ENCODE data around the gene AOAH. TPM values are rescaled to one million over a fixed set of nuclear protein-coding genes. Genes with fewer than 3 reads are reported as not detected.

Gene AOAH, protein sequence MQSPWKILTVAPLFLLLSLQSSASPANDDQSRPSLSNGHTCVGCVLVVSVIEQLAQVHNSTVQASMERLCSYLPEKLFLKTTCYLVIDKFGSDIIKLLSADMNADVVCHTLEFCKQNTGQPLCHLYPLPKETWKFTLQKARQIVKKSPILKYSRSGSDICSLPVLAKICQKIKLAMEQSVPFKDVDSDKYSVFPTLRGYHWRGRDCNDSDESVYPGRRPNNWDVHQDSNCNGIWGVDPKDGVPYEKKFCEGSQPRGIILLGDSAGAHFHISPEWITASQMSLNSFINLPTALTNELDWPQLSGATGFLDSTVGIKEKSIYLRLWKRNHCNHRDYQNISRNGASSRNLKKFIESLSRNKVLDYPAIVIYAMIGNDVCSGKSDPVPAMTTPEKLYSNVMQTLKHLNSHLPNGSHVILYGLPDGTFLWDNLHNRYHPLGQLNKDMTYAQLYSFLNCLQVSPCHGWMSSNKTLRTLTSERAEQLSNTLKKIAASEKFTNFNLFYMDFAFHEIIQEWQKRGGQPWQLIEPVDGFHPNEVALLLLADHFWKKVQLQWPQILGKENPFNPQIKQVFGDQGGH
- polyA plus RNA-seq (ENCODE audit: insufficient read length in 4 of 4), result 1 to 10 TPM; 2.4 to 3.4 (median 2.8) TPM

DNA sequence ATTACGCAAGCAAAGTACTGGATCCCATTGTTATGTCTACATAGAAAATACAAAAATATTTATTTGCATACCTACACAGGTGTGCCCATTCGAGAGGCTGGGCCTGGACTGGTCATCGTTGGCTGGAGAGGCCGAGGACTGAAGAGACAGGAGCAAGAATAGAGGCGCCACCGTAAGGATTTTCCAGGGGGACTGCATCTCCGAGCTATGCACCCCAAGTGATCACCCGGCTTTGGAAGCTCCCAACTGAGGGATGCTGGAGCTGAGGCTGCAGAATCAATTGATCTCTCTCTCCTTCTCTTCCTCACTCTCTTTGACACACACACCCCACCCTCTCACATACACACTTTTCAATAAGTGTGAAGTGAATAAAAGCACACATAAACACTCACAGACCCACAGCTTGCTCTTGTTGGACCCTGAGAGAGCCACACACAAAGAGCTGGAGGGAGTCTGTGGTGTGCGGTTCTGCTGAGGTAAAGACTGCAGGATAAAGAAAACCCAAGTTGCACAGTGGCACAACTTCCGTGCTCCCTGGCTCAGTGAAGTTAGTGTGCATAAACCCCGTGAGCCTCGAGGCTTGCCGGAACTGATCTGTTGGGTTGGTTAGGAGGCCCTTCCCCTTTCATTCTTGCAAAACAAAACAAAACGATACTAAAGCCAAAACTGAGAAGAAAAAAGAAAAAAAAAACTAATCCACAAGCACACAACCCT lies at the start of gene AOAH:
AOAH (minus strand) TSS at position 544 of the 714 bp plus-strand sequence; CDS start at position 198, 346 bp downstream.
- no peak for DNase-seq (ENCODE audit: low read depth in 4 of 4, low spot score in 3 of 4)

DNA sequence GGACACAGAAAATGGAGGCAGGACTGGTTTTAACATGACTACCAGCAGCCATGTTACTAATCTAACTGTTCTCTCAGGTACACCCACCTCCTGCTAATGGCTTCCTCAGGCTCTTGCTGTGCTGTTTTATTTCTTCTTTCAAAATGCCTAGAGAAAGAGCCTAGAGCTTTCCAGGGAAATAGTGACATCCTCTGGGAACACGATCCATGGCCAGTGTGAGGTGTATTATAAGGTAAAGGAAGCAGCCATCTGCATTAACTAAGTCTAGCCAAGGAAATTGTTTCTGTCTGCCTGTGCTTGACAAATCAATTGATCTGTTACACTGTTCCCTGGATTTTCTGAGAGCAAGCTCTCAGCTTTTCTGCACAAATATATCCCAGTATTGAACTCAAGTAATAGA lies 42.2 kb upstream of the AOAH start:
- no peak for DNase-seq (ENCODE audit: low read depth in 4 of 4, low spot score in 3 of 4)

DNA sequence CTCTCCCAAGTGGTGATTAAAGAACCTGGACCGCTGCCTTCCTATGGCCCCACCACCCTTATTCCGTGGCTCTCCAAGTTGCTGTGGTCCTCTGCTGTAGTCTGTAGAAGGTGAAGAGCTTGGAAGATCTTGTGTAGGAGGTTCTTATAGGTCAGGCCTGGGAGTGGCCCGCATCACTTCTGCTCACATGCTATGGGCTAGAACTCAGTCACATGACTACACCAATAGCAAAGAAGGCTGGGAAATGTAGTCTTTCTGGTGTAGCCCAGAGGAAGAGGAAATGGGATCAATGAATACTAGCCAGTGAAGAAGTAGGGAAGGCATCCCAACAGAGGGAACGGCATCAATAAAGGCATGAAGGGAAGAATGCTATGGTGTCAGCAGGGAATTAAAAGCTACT lies 41.3 kb upstream of the AOAH start:
- DNase-seq (ENCODE audit: low read depth in 4 of 4, low spot score in 3 of 4), result no peak

DNA sequence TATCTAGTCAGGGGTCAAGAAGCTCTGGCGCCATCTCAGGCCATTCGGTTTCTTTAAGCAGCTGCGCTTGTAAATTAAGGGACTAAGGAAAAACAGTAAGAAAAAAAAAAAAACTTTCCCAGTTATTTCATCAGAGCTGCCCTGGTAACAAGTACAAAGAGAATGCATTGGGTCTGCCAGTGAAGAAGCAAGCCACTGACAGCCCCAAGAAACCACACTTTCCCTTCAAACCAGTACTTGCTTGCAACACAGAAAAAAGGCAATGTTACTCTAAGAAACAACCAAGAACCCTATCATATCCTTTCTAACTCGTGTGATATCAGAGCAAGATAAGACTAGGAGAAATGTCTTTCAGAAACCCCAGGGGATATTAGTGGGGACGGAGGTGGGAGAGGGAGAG lies 40.6 kb upstream of the AOAH start:
- DNase-seq (ENCODE audit: low read depth in 4 of 4, low spot score in 3 of 4), result no peak

DNA sequence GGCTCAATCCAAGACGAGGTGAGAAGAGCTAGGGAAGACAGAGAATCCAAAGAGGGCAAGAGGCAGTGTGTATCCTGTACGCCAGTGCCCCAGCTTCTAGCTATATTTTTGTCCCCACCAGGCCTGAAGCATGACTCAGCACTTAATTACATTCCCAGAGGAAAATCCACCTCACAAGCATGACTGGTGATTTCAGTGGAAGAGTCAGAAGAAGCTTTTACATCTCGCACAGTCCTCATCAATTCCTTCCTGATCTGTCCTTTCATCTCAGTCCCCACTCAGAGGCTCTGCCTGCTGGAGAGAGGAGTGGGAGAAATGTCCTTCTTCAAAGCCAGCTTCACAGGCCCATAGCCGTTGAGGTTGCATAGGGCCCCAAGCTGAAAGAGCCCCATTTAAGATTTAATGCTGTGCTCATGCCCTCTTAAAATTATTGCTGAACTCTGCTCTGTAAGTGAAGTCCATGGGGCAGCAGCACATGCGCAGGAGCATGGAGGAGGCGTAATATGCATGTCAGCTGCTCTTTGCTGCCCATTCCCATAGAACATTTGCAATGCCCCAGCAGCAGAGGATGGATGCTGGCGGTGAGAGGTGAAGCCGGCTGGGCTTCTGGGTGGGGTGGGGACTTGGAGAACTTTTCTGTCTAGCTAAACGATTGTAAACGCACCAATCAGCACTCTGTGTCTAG lies 39.0 kb upstream of the AOAH start:
- DNase-seq (ENCODE audit: low read depth in 4 of 4, low spot score in 3 of 4), result no peak

DNA sequence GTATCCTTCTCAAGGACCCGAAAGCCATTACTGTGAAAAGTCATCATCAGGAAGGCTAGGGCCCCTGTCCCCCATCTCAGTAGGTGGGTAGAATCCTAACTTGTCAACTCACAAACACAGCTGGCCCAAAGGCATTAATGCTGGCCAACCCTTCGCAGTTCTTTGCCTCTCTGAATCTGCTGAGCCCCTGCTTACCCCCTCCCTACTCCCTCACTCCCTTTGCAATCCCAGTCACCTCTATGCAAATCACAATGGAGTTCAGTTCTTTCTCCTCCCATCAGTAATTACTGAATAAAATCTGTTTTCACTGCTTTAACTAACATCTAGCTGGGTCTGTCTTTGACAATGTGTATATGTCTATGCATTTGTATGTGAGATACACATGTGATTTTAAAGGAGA lies 38.1 kb upstream of the AOAH start:
- no peak for DNase-seq (ENCODE audit: low read depth in 4 of 4, low spot score in 3 of 4)

DNA sequence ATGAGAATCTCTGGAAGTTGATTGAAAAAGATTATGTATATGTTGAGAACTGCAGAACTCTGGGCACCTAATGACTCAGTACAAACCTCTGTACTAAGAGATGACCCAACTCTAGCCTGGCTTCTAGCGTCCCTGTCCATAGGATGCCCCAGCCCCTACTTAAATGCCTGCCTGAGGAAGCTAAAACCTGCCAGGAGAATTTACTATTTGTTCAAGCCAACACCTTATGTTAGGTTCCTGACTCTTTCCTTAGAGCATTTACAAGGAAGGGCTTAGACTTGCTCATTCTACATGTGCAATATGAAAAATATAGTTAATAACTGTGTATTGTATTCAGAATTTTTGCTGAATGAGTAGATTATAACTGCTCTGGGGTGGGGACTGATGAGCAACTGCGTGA lies 37.5 kb upstream of the AOAH start:
- no peak for DNase-seq (ENCODE audit: low read depth in 4 of 4, low spot score in 3 of 4)

DNA sequence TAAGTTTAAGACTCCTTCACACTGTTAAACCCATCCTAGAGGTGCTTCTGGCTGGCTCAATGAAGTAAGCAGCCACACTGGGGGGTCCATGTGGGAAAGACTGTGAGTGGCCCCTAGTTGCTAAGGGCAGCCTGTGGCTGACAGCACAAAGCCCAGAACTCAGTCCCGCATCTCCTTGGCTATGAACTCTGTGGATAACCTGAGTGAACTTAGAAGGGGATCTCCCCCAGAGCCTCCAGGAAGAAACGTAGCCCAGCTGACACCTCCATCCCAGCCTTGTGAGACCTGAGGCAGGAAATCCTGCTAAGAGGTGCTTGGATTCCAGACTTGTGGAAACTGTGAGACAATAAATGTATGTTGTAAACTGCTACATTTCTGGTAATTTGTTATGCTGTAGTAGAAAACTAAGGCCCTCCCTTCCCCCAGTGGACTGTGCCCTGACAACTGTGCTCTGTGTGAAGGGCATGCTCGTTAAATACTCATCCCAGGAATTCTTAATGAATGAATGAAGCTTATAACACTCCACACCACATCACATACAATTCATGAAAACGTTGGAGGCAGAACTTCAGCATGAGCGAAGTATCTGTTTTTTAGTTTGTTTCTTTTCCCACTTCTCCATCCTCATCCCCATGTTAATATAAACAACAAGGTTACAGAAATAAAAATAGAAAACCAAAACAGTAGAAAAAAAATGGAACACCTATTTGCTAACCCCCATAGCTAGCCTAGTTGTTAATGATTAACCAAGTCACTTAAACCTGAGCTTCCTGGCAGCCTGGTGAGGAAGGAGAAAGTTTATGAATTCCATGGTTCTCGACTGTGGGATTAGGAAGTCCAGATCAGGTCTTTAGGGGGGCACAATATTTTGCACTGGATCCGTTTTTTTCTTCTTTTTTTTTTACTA lies 36.8 kb upstream of the AOAH start:
- no peak for DNase-seq (ENCODE audit: low read depth in 4 of 4, low spot score in 3 of 4)

DNA sequence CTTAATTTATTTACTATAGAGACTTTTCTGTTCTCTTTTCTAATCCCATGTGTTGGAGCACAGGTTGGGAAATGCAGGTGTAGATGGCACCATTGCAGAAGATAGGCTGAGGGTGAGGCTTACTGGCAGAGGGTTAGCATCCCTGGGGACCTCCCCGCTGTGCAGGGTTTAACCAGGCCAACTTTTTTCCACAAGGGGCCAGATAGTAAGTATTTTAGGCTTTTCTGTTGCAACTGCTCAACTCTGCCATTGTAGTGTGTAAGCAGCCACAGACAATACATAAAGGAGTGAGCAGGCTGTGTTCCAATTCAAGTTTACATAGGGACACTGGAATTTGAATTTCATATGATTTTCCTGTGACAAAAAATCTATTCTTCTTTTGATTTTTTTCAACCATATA lies 34.6 kb upstream of the AOAH start:
- no peak for DNase-seq (ENCODE audit: low read depth in 4 of 4, low spot score in 3 of 4)

DNA sequence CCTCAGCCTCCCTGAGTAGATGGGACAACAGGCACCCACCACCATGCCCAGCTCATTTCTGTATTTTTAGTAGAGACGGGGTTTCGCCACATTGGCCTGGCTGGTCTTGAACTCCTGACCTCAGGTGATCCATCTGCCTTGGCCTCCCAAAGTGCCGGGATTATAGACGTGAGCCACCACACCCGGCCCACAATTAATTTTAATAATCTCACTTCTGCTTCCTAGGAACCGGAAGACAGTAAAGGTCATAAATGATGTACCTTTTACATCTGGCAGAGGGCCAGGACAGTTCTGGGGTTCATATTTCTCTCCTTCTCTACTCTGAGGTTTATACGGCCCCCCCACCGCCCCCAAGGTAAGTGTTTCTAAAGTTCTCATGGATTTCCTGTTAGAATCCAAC lies 31.2 kb upstream of the AOAH start:
- DNase-seq (ENCODE audit: low read depth in 4 of 4, low spot score in 3 of 4), result no peak

DNA sequence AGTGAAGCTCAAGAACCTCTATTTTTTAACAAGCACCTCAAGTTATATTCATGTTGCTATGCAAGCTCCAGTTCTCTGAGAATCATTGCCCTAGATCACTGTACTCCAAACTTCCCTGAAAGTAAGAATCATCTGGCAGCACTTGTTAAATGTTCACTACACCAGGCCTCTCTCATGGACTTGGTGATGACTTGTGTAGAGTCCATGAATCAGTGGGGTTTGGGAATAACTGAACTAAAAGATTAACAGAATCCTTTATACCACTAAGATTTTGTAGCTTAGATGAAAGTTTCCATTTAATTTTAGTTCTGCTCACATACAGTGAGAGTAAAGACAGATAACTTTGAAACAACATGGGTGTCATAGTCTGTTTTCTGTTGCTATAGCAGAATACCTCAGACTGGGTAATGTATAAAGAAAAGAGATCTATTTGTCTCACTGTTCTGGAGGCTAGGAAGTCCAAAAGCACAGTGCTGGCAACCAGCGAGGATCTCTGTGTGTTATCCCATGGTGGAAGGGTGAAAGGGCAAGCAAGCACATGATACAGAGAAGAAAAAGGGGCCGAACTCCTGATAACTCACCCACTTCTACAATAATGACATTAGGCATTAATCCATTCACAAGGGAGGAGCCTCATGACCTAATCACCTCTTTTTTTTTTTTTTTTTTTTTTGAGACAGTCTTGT lies 27.9 kb upstream of the AOAH start:
- no peak for DNase-seq (ENCODE audit: low read depth in 4 of 4, low spot score in 3 of 4)

DNA sequence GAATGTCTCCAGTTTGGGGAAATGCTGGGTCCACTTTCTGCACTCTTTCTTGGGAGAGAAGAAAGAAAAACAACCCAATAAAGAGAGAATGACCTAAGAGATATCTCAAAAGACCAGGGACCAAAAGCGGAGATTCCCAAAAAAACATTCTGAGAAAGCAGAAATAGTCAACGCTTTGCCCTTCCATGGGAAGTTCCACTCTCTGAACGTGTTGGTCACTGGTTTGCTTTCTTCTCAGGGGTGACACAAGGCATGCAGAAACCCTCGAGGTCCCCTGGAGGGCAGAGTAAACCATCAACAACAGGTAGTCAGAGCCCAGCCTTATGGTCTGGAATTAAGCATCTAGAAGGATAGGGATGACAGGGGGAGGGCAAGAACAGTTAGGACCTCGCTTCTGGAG lies 26.2 kb upstream of the AOAH start:
- no peak for DNase-seq (ENCODE audit: low read depth in 4 of 4, low spot score in 3 of 4)

DNA sequence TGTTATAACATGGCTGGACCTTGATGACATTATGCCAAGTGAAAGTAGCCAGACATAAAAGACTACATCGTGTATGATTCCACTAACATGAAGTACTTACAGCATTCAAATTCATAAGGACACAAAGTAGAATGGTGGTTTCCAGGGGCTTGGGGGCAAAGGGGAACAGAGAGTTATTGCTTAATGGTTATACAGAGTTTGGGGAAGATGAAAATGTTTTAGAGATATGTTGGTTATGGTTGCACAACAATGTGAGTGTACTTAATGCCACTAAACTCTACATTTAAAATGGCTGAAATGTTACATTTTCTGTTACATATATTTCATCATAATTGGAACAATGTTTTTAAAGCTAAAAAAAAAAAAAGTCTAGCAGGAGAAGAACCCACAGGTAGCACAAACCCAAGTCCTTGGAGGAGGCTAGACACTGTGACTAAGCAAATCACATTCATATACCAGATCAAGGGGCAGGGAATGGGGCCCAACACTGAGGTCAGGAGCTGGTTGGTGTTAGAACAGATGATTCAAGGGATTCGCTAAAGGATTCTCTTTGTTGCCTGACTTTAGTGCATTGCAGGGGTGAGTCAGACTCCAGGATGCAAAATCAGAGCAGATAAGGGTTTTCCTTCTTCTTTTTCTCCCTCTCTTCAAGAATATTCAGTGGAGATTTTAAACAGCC lies 25.1 kb upstream of the AOAH start:
- DNase-seq (ENCODE audit: low read depth in 4 of 4, low spot score in 3 of 4), result no peak

DNA sequence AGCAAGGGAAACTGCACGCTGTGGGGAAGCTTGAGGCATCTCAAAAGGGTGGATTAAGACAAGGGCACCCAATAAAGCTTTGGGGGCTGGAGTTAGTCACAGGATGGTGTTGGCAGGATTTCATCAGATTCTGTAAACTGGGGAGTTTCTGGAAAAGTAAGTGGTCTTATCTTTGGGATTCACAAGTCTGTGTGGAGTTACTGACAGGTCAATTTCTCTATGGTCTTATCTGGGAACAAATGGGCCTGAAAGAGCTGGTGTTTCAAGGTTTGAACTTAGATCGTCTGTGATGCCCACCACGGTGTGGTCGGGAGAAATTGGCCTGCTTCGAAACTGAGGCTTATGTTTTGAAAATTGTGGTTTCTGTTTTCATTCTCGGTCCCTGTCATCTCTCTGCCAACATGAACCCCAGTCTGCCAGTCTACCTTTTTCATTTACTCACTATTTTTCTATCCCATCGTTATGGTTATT lies 23.8 kb upstream of the AOAH start:
- no peak for DNase-seq (ENCODE audit: low read depth in 4 of 4, low spot score in 3 of 4)

DNA sequence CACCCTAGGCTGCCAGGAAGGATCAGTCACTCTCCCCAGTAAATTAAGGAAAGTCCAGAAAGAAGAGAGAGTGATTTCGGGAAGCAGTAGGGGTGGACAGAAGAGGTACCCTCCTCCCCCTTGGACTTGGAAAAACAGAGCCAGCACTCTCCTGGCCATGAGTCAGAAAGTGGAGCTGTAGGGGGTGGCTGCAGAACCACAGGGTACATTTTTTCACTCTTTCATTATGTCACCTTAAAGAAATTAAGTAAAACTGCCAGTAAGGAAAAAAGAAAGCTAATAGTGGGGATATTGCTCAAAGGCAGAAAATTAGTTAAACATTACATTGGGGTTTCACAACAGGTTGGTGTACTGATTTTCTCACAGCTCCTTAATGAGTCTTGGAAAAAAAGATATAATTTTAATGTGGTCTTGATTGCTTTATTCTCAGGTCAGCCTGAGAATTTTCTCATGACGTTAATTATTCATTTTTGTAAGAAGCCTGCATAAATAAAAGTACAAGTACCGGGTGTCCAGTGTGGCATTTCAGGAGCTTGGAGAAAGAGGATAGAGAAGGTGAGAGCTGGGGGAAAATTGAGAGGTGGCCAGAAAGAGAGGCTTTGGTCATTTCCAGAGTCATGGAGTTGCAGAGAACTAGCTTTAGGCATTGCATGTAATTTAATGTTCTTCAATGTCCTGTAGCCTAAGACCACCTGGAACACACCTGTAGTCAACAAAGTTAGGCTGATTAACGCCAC lies 23.2 kb upstream of the AOAH start:
- DNase-seq (ENCODE audit: low read depth in 4 of 4, low spot score in 3 of 4), result no peak

DNA sequence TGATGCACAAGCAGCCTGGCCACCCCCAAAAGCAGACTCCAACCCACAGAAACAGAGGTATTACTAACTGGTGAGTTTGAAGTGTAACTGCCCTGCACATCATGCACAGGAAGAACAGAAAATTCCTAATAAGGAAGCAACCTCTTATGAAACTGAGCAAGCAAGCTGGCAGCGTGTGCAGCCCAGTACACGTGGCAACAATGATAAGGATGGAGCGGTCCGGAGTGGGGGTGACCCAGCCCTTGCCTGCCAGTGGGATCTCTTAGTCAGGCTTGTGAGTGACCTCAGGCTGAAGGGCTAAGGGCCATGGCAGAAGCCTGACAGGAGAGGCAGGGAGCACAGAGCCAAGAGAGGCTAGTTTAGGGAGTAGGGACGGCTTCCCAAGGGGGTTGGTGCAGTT lies 22.1 kb upstream of the AOAH start:
- no peak for DNase-seq (ENCODE audit: low read depth in 4 of 4, low spot score in 3 of 4)

DNA sequence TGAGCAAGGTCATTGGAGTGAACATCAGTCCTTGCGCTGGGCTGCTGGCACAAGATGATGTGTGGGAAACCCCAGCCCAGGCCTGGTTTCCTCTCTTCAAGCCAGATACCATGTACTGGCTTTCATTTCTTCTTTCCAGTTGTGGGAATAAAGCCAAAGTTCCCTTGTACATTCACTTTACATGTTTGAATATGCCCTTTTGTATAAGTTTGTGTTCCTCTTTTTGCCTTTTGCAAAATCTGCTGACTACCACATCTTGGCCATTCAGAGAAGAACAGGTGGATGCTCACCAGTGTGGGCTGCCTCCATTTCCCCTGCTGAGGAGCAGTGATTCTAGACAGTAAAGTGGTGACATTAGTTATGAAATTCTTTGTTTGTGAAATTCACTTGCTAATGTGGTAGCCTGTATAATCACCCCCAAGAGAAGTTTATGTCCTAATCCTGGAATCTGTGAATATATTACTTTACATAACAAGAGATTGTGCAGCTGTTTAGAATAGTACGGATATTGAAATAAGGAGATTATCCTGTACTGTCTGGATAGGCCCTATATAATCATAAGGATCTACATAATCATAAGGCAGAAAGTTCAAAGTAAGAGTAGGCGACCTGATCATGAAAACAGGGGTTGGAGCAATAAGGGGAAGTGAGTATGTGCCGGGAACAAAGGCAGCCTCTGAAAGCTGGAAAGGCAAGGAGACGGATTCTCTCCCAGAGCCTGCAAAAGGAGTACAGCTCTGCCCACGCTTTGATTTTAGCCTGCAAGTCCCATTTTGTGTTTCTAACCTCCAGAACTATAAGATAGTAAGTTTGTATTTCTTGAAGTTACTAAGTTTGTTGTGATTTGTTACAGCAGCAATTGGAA lies 18.8 kb upstream of the AOAH start:
- DNase-seq (ENCODE audit: low read depth in 4 of 4, low spot score in 3 of 4), result no peak

Measured in left renal pelvis (tissue), 4 donors.